RWPE2 (cell line): Measurements from ENCODE around the gene PARD6B.

Experiments used
- ATAC-seq: fragments of 200-7000 bp; cut with Tn5 transposase; 3 replicates; pipeline ENCODE4 v1.9.1; 2021; ENCODE audit warnings: low read depth
- DNase-seq: peaks from one replicate; pipeline ENCODE4 v3.0.0-alpha.2; 2020; ENCODE audit warnings: low spot score
- H3K27ac ChIP-seq: fragments of 450-650 bp; 2 replicates; pipeline ENCODE4 v1.5.1; 2017; ENCODE audit warnings: mild to moderate bottlenecking; ENCODE audit not compliant: poor library complexity, severe bottlenecking
- H3K27me3 ChIP-seq: fragments of 250-450 bp; sonication (Bioruptor Pico); 2 replicates; pipeline ENCODE4 v1.5.1; 2021; ENCODE audit warnings: mild to moderate bottlenecking, moderate library complexity; ENCODE audit not compliant: insufficient read depth, poor library complexity, severe bottlenecking
- H3K36me3 ChIP-seq: fragments of 250-450 bp; sonication (Bioruptor Pico); 2 replicates; pipeline ENCODE4 v1.5.1; 2020; ENCODE audit warnings: low read depth, mild to moderate bottlenecking, moderate library complexity
- H3K4me1 ChIP-seq: fragments of 250-450 bp; sonication (Bioruptor Pico); 2 replicates; pipeline ENCODE4 v1.5.1; 2021; ENCODE audit warnings: mild to moderate bottlenecking, moderate library complexity; ENCODE audit not compliant: insufficient read depth, poor library complexity, severe bottlenecking
- H3K4me3 ChIP-seq: fragments of 250-450 bp; sonication (Bioruptor Pico); 2 replicates; pipeline ENCODE4 v1.5.1; 2021; ENCODE audit warnings: mild to moderate bottlenecking, moderate library complexity; ENCODE audit not compliant: severe bottlenecking
- H3K9me3 ChIP-seq: fragments of 250-450 bp; sonication (Bioruptor Pico); 2 replicates; pipeline ENCODE4 v1.5.1; 2021; ENCODE audit warnings: mild to moderate bottlenecking, moderate library complexity; ENCODE audit not compliant: severe bottlenecking
- TF ChIP-seq, protein P1 (sequence below): fragments of 450-650 bp; IDR thresholded peaks from one replicate; pipeline ENCODE4 v1.5.1; 2017; ENCODE audit warnings: mild to moderate bottlenecking, moderate library complexity; ENCODE audit not compliant: poor library complexity, severe bottlenecking

PARD6B gene

DNA sequence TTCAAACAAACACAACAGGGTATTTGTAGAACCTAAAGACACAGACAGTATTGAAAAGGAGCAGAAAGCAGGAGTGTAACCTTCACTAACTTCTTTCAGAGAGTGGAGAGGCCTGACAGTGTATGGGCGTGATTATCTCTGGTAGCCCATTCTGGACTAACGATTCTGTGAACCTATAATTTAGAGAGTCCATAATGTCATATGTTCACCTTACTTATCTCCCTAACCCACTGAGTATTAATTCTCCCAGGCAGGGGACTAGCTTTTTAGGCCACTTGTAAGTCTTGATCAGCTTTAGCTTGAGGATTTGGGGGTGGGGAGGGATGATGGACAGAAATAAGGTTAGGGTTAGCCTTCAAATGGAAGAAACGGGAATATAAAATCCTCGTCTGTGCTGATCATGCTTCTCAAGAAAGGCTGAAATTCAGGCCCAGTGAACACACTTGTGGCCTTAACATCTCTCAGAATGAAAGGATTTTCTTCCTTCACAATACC lies 2.8 kb upstream of the PARD6B start:
- H3K4me3 ChIP-seq: no peak overlapping the region
- TF ChIP-seq, protein P1, sequence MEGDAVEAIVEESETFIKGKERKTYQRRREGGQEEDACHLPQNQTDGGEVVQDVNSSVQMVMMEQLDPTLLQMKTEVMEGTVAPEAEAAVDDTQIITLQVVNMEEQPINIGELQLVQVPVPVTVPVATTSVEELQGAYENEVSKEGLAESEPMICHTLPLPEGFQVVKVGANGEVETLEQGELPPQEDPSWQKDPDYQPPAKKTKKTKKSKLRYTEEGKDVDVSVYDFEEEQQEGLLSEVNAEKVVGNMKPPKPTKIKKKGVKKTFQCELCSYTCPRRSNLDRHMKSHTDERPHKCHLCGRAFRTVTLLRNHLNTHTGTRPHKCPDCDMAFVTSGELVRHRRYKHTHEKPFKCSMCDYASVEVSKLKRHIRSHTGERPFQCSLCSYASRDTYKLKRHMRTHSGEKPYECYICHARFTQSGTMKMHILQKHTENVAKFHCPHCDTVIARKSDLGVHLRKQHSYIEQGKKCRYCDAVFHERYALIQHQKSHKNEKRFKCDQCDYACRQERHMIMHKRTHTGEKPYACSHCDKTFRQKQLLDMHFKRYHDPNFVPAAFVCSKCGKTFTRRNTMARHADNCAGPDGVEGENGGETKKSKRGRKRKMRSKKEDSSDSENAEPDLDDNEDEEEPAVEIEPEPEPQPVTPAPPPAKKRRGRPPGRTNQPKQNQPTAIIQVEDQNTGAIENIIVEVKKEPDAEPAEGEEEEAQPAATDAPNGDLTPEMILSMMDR: no peak

DNA sequence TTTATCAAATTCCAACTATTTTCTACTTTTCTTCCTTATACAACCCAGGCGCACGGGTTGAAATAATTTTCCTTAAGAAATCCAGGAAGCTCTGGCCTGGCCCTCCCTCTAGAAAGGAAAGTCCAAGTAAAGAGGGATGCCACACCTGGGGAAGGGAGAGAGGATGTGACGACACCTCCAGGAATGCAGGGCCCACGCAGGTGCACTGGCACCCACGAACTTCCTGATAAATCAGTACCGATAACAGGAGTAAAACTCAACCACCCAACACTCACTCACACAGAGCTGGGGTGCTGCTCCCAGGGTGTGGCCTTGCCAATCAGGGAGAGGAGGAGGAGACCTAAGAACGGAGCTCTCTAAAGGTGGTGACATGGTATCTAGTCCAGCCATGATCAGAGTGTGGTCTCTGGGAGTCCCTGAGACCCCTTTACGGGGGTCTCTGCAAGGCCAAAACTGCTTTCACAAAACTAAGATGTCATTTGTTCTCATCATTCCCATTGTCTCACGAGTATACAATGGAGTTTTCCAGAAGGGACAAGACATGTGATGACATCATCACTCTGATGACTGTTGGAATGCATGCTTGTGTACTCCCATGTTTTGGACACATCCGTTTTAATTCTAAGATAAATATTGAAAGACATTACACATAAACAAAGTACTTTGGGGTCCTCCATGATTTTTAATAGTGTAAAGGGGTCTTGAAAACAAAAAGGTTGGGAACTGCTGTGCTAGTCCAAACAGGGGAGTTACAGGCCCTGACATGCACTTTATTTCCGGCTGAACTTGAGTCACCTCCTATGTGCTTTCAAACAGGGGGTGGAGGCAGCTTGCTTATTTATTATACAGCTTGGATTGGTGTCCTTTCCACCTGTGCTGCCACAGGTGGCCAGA lies 2.2 kb upstream of the PARD6B start:
- DNase-seq: peak; percentile 96
- Histone ChIP-seq H3K4me3 (no peak overlapping the region), H3K27me3 (no peaks in the 10 kb centered on the region), H3K27ac (peak overlapping the region; percentile 94), H3K4me1 (peaks cover 56% of the 10 kb centered on the region), H3K36me3 (peaks cover 13% of the 10 kb centered on the region), H3K9me3 (no peaks in the 10 kb centered on the region)
- peak; percentile 26 for ATAC-seq
- TF ChIP-seq, protein P1: no peak

More for the DNA sequence above, 2.8 kb upstream of the PARD6B start:
- H3K9me3 ChIP-seq: no peaks in the 10 kb centered on the region
- peak; percentile 18 for DNase-seq
- peaks cover 6% of the 10 kb centered on the region for H3K36me3 ChIP-seq
- H3K4me1 ChIP-seq: peaks cover 51% of the 10 kb centered on the region
- H3K27ac ChIP-seq: peak overlapping the region; percentile 94
- H3K27me3 ChIP-seq: no peaks in the 10 kb centered on the region
- ATAC-seq: no peak

DNA sequence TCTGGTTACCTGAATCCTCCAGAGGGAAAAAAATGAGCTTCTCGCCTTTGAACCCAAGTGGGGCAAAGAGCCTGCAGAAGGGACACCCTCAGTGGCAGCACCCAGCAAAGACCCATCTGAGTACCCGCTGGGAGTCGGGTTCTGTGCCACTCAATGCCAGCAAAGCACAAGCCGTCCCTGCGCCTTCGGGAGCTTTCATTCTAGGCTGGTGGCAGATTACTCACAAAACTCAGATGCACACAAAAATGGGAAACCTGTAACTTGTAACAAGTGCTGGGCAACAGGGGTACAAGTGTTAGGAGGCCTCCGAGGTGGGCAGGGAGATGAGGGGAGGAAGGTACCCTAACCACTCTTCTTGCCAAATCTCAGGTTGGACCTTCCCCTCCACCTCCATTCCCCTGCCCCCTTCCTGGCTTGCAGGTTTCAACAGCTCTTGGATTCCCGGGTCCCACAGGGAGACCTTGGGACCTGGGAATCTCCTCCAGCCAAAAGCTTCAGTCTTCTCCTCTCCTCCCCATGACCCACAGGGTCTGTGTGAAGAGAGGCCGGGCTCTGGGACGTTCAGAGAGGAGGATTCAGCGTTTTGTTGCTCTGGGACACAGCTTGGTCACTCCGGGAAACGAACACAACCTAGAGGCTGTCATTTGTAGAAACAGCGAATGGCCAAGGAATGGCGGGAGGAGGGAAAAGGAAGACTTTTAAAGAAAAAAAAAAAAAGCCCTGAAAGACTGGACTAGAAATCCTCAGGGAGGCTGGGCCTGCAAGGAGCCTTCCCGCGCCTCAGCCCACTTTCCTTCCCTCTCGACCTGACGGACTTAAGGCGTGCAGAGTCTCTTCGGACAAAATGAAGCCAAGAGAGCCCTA lies 1.2 kb upstream of the PARD6B start:
- H3K4me3 ChIP-seq: peak overlapping the region; percentile 40

DNA sequence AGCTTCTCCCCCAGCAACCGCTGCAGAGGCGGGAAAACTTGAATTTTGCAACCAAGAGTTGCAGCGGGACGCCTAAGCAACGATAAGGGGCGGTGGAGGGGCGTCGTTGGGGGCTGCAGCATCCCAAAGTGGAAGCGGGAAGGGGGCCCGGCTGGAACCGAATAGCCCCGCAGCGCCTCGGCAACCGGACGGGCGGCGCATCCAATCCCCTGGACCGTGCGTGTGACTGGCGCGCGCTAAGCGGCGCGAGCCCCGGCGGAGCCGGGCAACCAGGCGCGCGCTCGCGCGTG lies 670 bp upstream of the PARD6B start:
- no peaks in the 10 kb centered on the region for H3K27me3 ChIP-seq
- peaks cover 28% of the 10 kb centered on the region for H3K36me3 ChIP-seq
- peak overlapping the region; percentile 94 for H3K27ac ChIP-seq
- H3K4me1 ChIP-seq: peaks cover 57% of the 10 kb centered on the region
- DNase-seq (no peak), ATAC-seq (peak; percentile 66)
- peak overlapping the region; percentile 40 for H3K4me3 ChIP-seq
- TF ChIP-seq, protein P1: no peak
- no peaks in the 10 kb centered on the region for H3K9me3 ChIP-seq

More for the DNA sequence above, 1.2 kb upstream of the PARD6B start:
- ATAC-seq (0 out of 3 replicates have a peak, but pooled peaks have one; percentile 0), DNase-seq (peak; percentile 73)
- Histone ChIP-seq H3K36me3 (peaks cover 22% of the 10 kb centered on the region), H3K9me3 (no peaks in the 10 kb centered on the region), H3K4me1 (peaks cover 57% of the 10 kb centered on the region), H3K27me3 (no peaks in the 10 kb centered on the region), H3K27ac (peak overlapping the region; percentile 94)
- TF ChIP-seq, protein P1: no peak
